GM23338 (cell line): Measurements from ENCODE around the gene SLC22A3. TPM values are rescaled to one million over a fixed set of nuclear protein-coding genes. Genes with fewer than 3 reads are reported as not detected.

Experiments
- ATAC-seq: fragments of 200-7000 bp; cut with Tn5 transposase; 3 replicates; pipeline ENCODE4 v1.9.1; 2020
- DNase-seq: peaks from one replicate; pipeline ENCODE4 v3.0.0-alpha.2; 2015; ENCODE audit warnings: low spot score
- H2AFZ ChIP-seq: fragments of 200-600 bp; sonication (generic); 2 replicates; pipeline ENCODE4 v1.8.0; 2016; ENCODE audit warnings: antibody characterized with exemption, mild to moderate bottlenecking, moderate library complexity
- H3F3A ChIP-seq: fragments of 200-600 bp; sonication (generic); replicated peaks from 2 replicates; pipeline ENCODE4 v1.8.0; 2017; ENCODE audit warnings: antibody characterized with exemption, mixed run types, low read depth
- H3K27ac ChIP-seq: fragments of 200-600 bp; sonication (generic); 2 replicates; pipeline ENCODE4 v1.6.1; 2016; ENCODE audit warnings: low read depth
- H3K27me3 ChIP-seq: fragments of 200-600 bp; sonication (generic); 2 replicates; pipeline ENCODE4 v1.8.0; 2016; ENCODE audit warnings: mild to moderate bottlenecking, mixed run types, moderate library complexity; ENCODE audit not compliant: insufficient read depth
- H3K36me3 ChIP-seq: fragments of 200-600 bp; sonication (generic); 2 replicates; pipeline ENCODE4 v1.8.0; 2016; ENCODE audit warnings: mild to moderate bottlenecking; ENCODE audit not compliant: insufficient read depth
- H3K4me1 ChIP-seq: fragments of 200-600 bp; sonication (generic); 2 replicates; pipeline ENCODE4 v1.8.0; 2016; ENCODE audit warnings: mild to moderate bottlenecking, moderate library complexity; ENCODE audit not compliant: insufficient read depth
- H3K4me2 ChIP-seq: fragments of 200-600 bp; sonication (generic); 2 replicates; pipeline ENCODE4 v1.7.1; 2017; ENCODE audit warnings: mixed run types
- H3K4me3 ChIP-seq: fragments of 200-600 bp; sonication (generic); 2 replicates; pipeline ENCODE4 v1.6.1; 2016; ENCODE audit warnings: mixed run types
- H3K79me2 ChIP-seq: fragments of 200-600 bp; sonication (generic); replicated peaks from 2 replicates; pipeline ENCODE4 v1.8.0; 2017; ENCODE audit warnings: mild to moderate bottlenecking; ENCODE audit not compliant: insufficient read depth
- H3K9me2 ChIP-seq: fragments of 200-600 bp; sonication (generic); 2 replicates; pipeline ENCODE4 v1.8.0; 2017; ENCODE audit not compliant: insufficient read depth
- H4K20me1 ChIP-seq: fragments of 200-600 bp; sonication (generic); replicated peaks from 2 replicates; pipeline ENCODE4 v1.8.0; 2017; ENCODE audit warnings: mild to moderate bottlenecking; ENCODE audit not compliant: insufficient read depth
- H3K27ac Mint-ChIP-seq: 2 replicates; pipeline ENCODE4 v1.8.0; 2020; ENCODE audit warnings: inconsistent platforms, mild to moderate bottlenecking, moderate library complexity, mixed read lengths
- H3K27me3 Mint-ChIP-seq: 3 replicates; pipeline ENCODE4 v1.8.0; 2022; ENCODE audit warnings: low read depth, mild to moderate bottlenecking, moderate library complexity, mixed read lengths, inconsistent platforms; ENCODE audit not compliant: insufficient read depth, poor library complexity
- H3K36me3 Mint-ChIP-seq: 3 replicates; pipeline ENCODE4 v1.8.0; 2021; ENCODE audit warnings: low read depth, mild to moderate bottlenecking, inconsistent platforms, moderate library complexity, mixed read lengths
- H3K4me1 Mint-ChIP-seq: 3 replicates; pipeline ENCODE4 v1.8.0; 2020; ENCODE audit warnings: mild to moderate bottlenecking, inconsistent platforms, mixed read lengths
- H3K4me3 Mint-ChIP-seq: 3 replicates; pipeline ENCODE4 v1.8.0; 2021; ENCODE audit warnings: moderate library complexity, mild to moderate bottlenecking, inconsistent platforms, mixed read lengths
- H3K9me3 Mint-ChIP-seq: 3 replicates; pipeline ENCODE4 v1.8.0; 2020; ENCODE audit warnings: moderate library complexity, mild to moderate bottlenecking, inconsistent platforms, mixed read lengths
- CREB1 ChIP-seq: fragments of 250-450 bp; sonication (Bioruptor Pico); IDR thresholded peaks from 2 replicates; pipeline ENCODE4 v1.5.0; 2020; ENCODE audit warnings: low read depth, mild to moderate bottlenecking, moderate library complexity
- EZH2 ChIP-seq: fragments of 200-600 bp; sonication (generic); IDR thresholded peaks from one replicate; pipeline ENCODE4 v1.8.0; 2017; ENCODE audit warnings: antibody characterized with exemption, mild to moderate bottlenecking, low read depth; ENCODE audit not compliant: unreplicated experiment
- EZH2phosphoT487 ChIP-seq: fragments of 200-600 bp; sonication (generic); IDR thresholded peaks from one replicate; pipeline ENCODE4 v1.8.1; 2018; ENCODE audit warnings: antibody characterized with exemption; ENCODE audit not compliant: unreplicated experiment
- JUNB ChIP-seq: IDR thresholded peaks from one replicate; pipeline ENCODE4 v1.6.1; 2016; ENCODE audit warnings: antibody characterized with exemption; ENCODE audit not compliant: unreplicated experiment
- NANOG ChIP-seq: IDR thresholded peaks from 2 replicates; pipeline ENCODE4 v1.6.1; 2016; ENCODE audit warnings: antibody characterized with exemption, borderline replicate concordance
- STAT1 ChIP-seq: IDR thresholded peaks from one replicate; pipeline ENCODE4 v1.6.1; 2016; ENCODE audit warnings: antibody characterized with exemption; ENCODE audit not compliant: unreplicated experiment
- ZNF114 ChIP-seq: fragments of 250-450 bp; sonication (Bioruptor Pico); IDR thresholded peaks from 2 replicates; pipeline ENCODE4 v1.5.0; 2020; ENCODE audit warnings: mild to moderate bottlenecking, moderate library complexity
- polyA plus RNA-seq: library from polyadenylated mRNA; unstranded; fragments of >200 nt; fragmentation: Nextera tagmentation; extraction: Ambion mirVana; gene quantifications from 2 replicates; pipeline ENCODE4 v1.2.1, GENCODE V29; 2016
- total RNA-seq: library from RNA; depleted of rRNA; stranded (reverse); fragments of >200 nt; shearing (Covaris generic); gene quantifications from 2 replicates; pipeline ENCODE4 v1.2.3, GENCODE V29; 2014
- TF ChIP-seq, protein P1 (sequence below), 2 experiments: fragments of 200-600 bp in 1 of 2; sonication (generic) in 1 of 2; conservative IDR thresholded peaks; 2 replicates each; pipeline versions ENCODE4 v1.5.1 to v1.6.1; 2016 to 2017; ENCODE audit warnings: antibody characterized with exemption in 2 of 2, low read depth in 2 of 2, mild to moderate bottlenecking in 2 of 2, moderate library complexity in 1 of 2
- TF ChIP-seq, protein P2 (sequence below): fragments of 250-450 bp; sonication (Bioruptor Pico); IDR thresholded peaks from 2 replicates; pipeline ENCODE4 v1.5.0; 2020; ENCODE audit warnings: mild to moderate bottlenecking, moderate library complexity
- TF ChIP-seq, protein P3 (sequence below): IDR thresholded peaks from one replicate; pipeline ENCODE4 v1.6.1; 2018; ENCODE audit warnings: antibody characterized with exemption; ENCODE audit not compliant: unreplicated experiment
- TF ChIP-seq, protein P4 (sequence below): IDR thresholded peaks from 2 replicates; pipeline ENCODE4 v1.6.1; 2016; ENCODE audit warnings: antibody characterized with exemption

Gene SLC22A3
- total and polyA plus RNA-seq, 2 experiments from 2014 or later, result 0.78 to 3.2 TPM

DNA sequence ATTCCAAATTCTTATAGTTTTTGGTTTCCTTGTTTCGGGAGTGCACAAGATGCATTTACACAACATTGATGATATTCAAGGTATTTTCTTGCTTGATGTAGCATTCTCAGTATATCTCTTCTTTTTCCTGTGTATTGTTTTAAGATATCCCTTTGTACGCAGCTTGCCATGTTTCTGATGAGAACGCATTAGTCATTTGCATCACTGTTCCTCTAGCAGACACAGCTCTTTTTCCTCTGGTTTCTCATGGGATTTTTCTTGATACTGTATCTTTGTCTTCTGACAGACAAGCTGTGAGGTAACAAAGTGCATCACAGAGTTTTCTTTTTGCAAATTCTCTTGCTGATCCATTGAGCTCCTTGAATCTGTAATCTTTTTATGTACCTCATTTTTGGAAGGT lies 146.4 kb downstream of the SLC22A3 start (continued):
- TF ChIP-seq, protein P1, sequence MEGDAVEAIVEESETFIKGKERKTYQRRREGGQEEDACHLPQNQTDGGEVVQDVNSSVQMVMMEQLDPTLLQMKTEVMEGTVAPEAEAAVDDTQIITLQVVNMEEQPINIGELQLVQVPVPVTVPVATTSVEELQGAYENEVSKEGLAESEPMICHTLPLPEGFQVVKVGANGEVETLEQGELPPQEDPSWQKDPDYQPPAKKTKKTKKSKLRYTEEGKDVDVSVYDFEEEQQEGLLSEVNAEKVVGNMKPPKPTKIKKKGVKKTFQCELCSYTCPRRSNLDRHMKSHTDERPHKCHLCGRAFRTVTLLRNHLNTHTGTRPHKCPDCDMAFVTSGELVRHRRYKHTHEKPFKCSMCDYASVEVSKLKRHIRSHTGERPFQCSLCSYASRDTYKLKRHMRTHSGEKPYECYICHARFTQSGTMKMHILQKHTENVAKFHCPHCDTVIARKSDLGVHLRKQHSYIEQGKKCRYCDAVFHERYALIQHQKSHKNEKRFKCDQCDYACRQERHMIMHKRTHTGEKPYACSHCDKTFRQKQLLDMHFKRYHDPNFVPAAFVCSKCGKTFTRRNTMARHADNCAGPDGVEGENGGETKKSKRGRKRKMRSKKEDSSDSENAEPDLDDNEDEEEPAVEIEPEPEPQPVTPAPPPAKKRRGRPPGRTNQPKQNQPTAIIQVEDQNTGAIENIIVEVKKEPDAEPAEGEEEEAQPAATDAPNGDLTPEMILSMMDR (conservative IDR thresholded peaks at IDR 0.05; ENCODE audit: low read depth in 2 of 2), result no peak

DNA sequence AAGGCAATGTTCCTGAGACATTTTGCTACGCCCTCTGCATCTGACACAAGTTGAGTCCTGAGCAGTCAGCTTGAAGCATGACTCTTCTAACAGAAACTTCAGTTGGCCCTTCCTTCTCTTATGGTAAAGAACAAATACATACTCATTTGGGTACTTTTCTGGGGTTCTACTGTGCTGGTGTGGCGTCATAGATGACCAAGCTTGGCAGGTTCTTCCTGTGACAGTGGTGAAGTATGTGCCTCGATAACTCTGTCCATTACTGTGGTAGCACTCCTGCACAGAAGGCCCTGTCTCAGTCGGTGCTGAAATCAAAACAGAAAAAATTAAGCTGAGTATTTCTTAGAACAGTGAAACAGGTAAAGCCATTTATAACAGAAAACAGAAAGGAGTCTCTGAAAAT lies 152.5 kb downstream of the SLC22A3 start:
- H3K27ac Mint-ChIP-seq, result no peak overlapping the region
- Histone ChIP-seq H3K9me2 (no peaks in the 10 kb centered on the region), H3K27ac (no peak overlapping the region), H3F3A (no peaks in the 10 kb centered on the region), H4K20me1 (no peaks in the 10 kb centered on the region), H3K4me2 (no peak overlapping the region), H3K4me3 (no peak overlapping the region), H3K4me1 (no peaks in the 10 kb centered on the region), H3K36me3 (no peaks in the 10 kb centered on the region), H2AFZ (no peak overlapping the region), H3K27me3 (no peaks in the 10 kb centered on the region), H3K79me2 (no peaks in the 10 kb centered on the region)
- no peaks in the 10 kb centered on the region for H3K27me3 Mint-ChIP-seq
- no peaks in the 10 kb centered on the region for H3K4me1 Mint-ChIP-seq
- peaks cover 19% of the 10 kb centered on the region; the same call in 2 of the 3 replicates for H3K36me3 Mint-ChIP-seq
- no peak overlapping the region for H3K4me3 Mint-ChIP-seq
- H3K9me3 Mint-ChIP-seq, result peaks cover 25% of the 10 kb centered on the region
- no peak for ATAC-seq
- no peak for DNase-seq
- TF ChIP-seq EZH2, result no peak
- TF ChIP-seq, protein P2, sequence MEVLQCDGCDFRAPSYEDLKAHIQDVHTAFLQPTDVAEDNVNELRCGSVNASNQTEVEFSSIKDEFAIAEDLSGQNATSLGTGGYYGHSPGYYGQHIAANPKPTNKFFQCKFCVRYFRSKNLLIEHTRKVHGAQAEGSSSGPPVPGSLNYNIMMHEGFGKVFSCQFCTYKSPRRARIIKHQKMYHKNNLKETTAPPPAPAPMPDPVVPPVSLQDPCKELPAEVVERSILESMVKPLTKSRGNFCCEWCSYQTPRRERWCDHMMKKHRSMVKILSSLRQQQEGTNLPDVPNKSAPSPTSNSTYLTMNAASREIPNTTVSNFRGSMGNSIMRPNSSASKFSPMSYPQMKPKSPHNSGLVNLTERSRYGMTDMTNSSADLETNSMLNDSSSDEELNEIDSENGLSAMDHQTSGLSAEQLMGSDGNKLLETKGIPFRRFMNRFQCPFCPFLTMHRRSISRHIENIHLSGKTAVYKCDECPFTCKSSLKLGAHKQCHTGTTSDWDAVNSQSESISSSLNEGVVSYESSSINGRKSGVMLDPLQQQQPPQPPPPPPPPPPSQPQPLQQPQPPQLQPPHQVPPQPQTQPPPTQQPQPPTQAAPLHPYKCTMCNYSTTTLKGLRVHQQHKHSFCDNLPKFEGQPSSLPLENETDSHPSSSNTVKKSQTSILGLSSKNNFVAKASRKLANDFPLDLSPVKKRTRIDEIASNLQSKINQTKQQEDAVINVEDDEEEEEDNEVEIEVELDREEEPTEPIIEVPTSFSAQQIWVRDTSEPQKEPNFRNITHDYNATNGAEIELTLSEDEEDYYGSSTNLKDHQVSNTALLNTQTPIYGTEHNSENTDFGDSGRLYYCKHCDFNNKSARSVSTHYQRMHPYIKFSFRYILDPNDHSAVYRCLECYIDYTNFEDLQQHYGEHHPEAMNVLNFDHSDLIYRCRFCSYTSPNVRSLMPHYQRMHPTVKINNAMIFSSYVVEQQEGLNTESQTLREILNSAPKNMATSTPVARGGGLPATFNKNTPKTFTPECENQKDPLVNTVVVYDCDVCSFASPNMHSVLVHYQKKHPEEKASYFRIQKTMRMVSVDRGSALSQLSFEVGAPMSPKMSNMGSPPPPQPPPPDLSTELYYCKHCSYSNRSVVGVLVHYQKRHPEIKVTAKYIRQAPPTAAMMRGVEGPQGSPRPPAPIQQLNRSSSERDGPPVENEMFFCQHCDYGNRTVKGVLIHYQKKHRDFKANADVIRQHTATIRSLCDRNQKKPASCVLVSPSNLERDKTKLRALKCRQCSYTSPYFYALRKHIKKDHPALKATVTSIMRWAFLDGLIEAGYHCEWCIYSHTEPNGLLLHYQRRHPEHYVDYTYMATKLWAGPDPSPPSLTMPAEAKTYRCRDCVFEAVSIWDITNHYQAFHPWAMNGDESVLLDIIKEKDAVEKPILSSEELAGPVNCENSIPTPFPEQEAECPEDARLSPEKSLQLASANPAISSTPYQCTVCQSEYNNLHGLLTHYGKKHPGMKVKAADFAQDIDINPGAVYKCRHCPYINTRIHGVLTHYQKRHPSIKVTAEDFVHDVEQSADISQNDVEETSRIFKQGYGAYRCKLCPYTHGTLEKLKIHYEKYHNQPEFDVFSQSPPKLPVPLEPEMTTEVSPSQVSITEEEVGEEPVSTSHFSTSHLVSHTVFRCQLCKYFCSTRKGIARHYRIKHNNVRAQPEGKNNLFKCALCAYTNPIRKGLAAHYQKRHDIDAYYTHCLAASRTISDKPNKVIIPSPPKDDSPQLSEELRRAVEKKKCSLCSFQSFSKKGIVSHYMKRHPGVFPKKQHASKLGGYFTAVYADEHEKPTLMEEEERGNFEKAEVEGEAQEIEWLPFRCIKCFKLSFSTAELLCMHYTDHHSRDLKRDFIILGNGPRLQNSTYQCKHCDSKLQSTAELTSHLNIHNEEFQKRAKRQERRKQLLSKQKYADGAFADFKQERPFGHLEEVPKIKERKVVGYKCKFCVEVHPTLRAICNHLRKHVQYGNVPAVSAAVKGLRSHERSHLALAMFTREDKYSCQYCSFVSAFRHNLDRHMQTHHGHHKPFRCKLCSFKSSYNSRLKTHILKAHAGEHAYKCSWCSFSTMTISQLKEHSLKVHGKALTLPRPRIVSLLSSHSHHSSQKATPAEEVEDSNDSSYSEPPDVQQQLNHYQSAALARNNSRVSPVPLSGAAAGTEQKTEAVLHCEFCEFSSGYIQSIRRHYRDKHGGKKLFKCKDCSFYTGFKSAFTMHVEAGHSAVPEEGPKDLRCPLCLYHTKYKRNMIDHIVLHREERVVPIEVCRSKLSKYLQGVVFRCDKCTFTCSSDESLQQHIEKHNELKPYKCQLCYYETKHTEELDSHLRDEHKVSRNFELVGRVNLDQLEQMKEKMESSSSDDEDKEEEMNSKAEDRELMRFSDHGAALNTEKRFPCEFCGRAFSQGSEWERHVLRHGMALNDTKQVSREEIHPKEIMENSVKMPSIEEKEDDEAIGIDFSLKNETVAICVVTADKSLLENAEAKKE (CRISPR knock-in tag), result no peak
- TF ChIP-seq EZH2phosphoT487, result no peak
- TF ChIP-seq CREB1, result no peak
- no peak for TF ChIP-seq STAT1
- TF ChIP-seq ZNF114 (CRISPR knock-in tag), result no peak
- TF ChIP-seq NANOG, result no peak
- TF ChIP-seq, protein P3, sequence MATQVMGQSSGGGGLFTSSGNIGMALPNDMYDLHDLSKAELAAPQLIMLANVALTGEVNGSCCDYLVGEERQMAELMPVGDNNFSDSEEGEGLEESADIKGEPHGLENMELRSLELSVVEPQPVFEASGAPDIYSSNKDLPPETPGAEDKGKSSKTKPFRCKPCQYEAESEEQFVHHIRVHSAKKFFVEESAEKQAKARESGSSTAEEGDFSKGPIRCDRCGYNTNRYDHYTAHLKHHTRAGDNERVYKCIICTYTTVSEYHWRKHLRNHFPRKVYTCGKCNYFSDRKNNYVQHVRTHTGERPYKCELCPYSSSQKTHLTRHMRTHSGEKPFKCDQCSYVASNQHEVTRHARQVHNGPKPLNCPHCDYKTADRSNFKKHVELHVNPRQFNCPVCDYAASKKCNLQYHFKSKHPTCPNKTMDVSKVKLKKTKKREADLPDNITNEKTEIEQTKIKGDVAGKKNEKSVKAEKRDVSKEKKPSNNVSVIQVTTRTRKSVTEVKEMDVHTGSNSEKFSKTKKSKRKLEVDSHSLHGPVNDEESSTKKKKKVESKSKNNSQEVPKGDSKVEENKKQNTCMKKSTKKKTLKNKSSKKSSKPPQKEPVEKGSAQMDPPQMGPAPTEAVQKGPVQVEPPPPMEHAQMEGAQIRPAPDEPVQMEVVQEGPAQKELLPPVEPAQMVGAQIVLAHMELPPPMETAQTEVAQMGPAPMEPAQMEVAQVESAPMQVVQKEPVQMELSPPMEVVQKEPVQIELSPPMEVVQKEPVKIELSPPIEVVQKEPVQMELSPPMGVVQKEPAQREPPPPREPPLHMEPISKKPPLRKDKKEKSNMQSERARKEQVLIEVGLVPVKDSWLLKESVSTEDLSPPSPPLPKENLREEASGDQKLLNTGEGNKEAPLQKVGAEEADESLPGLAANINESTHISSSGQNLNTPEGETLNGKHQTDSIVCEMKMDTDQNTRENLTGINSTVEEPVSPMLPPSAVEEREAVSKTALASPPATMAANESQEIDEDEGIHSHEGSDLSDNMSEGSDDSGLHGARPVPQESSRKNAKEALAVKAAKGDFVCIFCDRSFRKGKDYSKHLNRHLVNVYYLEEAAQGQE, result no peak
- no peak for TF ChIP-seq JUNB
- TF ChIP-seq, protein P4, sequence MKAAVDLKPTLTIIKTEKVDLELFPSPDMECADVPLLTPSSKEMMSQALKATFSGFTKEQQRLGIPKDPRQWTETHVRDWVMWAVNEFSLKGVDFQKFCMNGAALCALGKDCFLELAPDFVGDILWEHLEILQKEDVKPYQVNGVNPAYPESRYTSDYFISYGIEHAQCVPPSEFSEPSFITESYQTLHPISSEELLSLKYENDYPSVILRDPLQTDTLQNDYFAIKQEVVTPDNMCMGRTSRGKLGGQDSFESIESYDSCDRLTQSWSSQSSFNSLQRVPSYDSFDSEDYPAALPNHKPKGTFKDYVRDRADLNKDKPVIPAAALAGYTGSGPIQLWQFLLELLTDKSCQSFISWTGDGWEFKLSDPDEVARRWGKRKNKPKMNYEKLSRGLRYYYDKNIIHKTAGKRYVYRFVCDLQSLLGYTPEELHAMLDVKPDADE, result no peak
